Activated naive CD8-positive, alpha-beta T cell (primary cell): ENCODE measurements around the gene TMEM63A.

ENCODE experiments used
- H3K27ac Mint-ChIP-seq: one replicate; pipeline ENCODE4 v1.8.0; 2021; ENCODE audit warnings: mixed read lengths
- H3K27me3 Mint-ChIP-seq: one replicate; pipeline ENCODE4 v1.8.0; 2021; ENCODE audit warnings: mixed read lengths
- H3K36me3 Mint-ChIP-seq: one replicate; pipeline ENCODE4 v1.8.0; 2021; ENCODE audit warnings: mixed read lengths
- H3K4me1 Mint-ChIP-seq: one replicate; pipeline ENCODE4 v1.8.0; 2021; ENCODE audit warnings: low read depth, mixed read lengths
- H3K4me3 Mint-ChIP-seq: one replicate; pipeline ENCODE4 v1.8.0; 2021; ENCODE audit warnings: mild to moderate bottlenecking, mixed read lengths
- H3K9me3 Mint-ChIP-seq: one replicate; pipeline ENCODE4 v1.8.0; 2021; ENCODE audit warnings: low read depth, mixed read lengths

Gene TMEM63A

DNA sequence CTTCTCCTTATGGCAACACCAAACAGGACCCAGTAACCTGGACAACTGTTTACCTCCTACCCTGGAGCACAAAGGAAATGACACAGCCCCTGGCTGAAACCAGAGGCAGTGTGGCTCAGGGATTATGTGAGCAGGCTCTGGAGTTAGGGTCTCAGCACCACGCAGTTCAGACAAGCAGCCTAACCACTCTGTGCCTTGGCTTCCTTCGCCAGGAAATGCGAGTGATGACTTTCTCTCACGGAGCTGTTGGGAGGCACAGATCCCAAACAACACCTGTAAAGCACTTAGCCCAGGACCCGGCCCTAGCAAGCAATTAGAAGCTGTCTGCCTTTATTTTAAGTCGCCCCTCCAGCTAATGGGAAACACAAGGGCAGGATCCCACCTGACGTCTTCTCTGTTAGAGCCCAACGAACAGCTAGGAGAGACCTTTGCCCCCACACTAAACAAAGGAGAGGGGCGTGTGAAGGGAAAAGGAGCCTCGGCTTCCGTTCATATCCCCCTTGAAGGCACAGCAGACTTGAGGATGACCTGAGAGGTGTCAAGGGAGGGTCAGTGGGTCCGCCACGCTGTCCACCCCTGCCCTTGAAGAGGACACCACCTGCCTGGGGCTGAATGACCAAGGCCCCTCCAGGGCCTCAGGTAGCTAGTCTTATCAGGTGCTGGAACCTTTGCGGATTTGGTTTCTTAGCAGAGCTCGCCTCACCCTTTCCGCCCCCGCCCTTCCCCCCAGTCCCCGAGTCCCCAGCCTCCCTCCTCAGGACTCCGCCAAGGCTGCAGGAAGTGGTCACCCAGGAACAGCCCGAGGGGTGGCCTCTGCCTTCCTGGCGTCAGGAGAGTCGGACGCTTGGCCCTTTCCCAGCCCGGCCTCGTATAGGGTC is 860 bp downstream of the TMEM63A start:
- H3K27ac Mint-ChIP-seq = peak overlapping the region; percentile 81
- H3K36me3 Mint-ChIP-seq = peaks cover under 1% of the 10 kb centered on the region
- peaks cover 57% of the 10 kb centered on the region for H3K4me1 Mint-ChIP-seq
- H3K9me3 Mint-ChIP-seq = no peaks in the 10 kb centered on the region
- H3K27me3 Mint-ChIP-seq = no peaks in the 10 kb centered on the region
- H3K4me3 Mint-ChIP-seq = peak overlapping the region; percentile 90

DNA sequence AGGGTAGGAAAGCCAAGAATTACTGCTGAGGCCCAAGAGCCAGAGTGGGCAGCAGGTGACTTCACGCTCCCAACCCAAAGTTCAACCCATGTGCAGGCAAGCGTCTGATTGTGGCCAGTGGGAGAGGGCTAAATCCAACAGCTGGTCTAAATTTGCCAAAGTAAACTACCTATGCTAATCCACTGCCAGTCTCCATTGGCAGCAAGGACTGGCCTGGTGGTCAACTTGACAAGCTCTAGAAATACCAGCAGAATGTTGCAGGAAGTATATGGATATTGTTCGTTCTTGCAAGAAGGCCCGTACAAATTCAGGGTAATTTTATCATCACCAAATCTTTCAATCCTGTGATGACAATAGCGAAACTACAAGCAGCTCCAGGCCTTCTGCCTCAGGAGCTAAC is 1.5 kb downstream of the TMEM63A start:
- peaks cover 63% of the 10 kb centered on the region for H3K4me1 Mint-ChIP-seq
- H3K27ac Mint-ChIP-seq = peak overlapping the region; percentile 81
- H3K27me3 Mint-ChIP-seq = no peaks in the 10 kb centered on the region
- H3K4me3 Mint-ChIP-seq = peak overlapping the region; percentile 90
- peaks cover 2% of the 10 kb centered on the region for H3K36me3 Mint-ChIP-seq
- H3K9me3 Mint-ChIP-seq = no peaks in the 10 kb centered on the region

DNA sequence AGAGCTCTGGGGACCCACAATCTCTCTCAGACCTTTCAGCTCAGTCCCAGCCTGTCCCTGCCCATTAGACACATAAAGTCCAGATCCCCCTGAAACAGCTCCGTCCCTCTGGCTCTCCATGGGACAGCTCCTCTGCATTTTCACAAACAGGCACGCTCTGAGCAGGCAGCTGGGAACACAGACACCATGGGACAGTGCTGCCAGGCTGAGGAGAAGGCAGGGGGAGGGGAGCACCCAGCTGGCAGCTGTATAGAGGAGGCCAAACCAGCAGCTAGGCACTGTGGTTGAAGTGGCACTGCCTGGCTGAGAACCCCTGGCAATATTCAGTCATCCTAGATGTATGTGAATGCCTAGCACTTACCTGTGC is 2.0 kb downstream of the TMEM63A start:
- peaks cover 68% of the 10 kb centered on the region for H3K4me1 Mint-ChIP-seq
- peak overlapping the region; percentile 90 for H3K4me3 Mint-ChIP-seq
- no peaks in the 10 kb centered on the region for H3K9me3 Mint-ChIP-seq
- peak overlapping the region; percentile 12 for H3K27ac Mint-ChIP-seq
- H3K27me3 Mint-ChIP-seq = no peaks in the 10 kb centered on the region
- H3K36me3 Mint-ChIP-seq = peaks cover 2% of the 10 kb centered on the region

DNA sequence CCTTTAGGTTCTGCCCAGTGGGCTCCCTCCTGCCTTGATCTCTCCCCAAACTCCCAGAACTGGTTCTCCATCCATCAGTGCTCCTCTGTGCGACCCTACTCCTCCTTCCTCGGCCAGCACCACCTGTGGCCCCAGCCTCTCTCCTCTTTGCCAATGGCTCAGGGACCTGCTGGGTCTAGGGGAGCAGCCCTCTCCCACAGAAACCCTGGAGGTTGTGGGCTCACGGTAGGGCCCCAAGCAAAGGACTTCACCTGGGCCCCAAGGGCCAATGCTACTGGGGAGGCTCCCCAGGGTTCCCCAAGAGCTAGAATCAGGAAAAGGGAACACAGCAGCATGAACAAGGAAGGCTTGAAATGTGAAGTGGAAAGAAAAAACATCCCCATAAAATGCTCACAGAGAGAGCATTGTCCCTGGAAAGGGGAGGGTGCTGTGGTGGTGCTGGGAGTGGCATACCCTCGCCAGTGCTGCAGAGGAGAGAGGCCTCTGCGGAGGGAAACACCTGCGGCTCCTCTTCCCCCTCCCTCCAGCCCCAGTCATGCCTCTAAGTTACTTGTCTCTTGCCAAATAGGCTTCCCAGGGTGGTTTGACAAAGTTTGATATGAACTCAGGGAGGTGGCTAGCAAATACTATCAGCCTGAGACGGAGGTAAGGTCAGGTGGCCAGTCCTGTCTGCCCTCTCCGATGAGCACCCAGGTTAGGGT is 2.5 kb downstream of the TMEM63A start:
- Mint-ChIP-seq H3K27ac (peak overlapping the region; percentile 68), H3K36me3 (peaks cover 2% of the 10 kb centered on the region), H3K4me3 (peak overlapping the region; percentile 90), H3K9me3 (no peaks in the 10 kb centered on the region), H3K4me1 (peaks cover 70% of the 10 kb centered on the region), H3K27me3 (no peaks in the 10 kb centered on the region)

DNA sequence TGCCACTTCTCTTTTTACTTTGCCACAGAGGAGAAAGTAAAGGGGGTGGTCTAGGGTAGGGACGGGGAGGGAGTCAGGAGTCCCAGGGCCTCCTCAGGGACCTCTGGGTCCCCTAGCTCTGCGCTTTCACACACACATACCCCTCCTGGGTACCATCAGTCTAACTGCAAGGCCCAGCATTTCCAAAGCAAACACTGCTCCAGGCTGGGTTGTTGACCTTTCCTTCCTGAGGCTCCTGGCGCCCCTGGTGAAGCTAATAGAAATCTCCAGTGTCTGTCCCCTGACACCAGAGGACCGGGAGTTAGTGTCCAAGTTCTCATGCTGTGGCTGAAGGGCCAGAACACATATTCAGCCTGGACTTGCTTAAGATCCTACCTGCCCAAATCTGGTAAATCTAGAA is 3.9 kb downstream of the TMEM63A start:
- peak overlapping the region; percentile 47 for H3K4me3 Mint-ChIP-seq
- no peaks in the 10 kb centered on the region for H3K9me3 Mint-ChIP-seq
- peaks cover 69% of the 10 kb centered on the region for H3K4me1 Mint-ChIP-seq
- H3K27ac Mint-ChIP-seq = peak overlapping the region; percentile 66
- H3K36me3 Mint-ChIP-seq = peaks cover 2% of the 10 kb centered on the region
- H3K27me3 Mint-ChIP-seq = no peaks in the 10 kb centered on the region

DNA sequence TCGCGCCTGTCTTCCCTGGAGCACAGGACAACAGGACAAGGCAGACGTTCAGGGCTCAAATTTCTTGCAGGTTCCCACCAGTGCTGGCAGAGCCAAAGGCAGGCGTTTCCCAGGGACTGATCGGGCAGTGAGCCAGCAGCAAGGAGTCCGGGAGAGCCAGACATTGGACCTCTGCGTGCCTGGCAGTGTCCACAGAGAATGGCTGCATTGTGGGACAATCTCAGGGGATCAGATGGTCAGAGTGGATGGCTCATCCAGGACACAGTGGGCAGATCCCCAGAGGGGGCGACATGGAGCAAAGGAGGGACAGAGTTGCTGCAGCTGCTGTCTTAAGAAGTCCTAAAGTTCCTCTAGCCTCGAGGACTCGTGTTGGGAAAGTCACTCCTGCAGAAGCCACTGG is 4.6 kb downstream of the TMEM63A start:
- Mint-ChIP-seq H3K9me3 (no peaks in the 10 kb centered on the region), H3K27me3 (no peaks in the 10 kb centered on the region), H3K4me1 (peaks cover 71% of the 10 kb centered on the region), H3K36me3 (peaks cover 2% of the 10 kb centered on the region), H3K4me3 (peak overlapping the region; percentile 72), H3K27ac (peak overlapping the region; percentile 70)

DNA sequence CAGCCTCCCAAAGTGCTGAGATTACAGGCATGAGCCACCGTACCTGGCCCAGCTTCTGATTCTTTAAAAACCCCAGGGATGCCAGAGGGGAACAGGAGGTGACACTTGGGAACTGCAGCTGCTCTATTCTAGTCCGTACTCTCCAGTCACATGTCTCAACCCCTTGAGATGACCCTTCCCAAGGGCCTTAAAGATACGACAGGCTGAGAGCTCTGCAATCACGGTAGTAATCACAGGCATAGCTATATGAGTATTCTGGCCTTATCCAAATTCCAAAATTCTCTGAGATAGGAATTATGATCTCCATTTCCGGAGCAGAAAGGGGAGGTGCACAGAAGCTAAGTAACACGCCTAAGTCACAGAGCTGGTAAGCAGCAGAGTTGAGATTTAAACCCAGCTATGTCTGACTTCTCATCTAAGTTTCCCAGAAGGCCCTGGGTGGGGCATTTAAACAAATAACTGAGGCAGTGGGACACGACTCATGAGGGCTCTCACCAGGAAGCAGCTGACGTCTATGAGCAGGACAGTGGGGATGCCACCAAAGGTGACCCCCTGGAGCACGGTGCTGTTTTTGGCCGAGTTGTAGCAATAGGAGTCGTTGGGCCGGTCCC is 5.2 kb downstream of the TMEM63A start:
- H3K36me3 Mint-ChIP-seq = peaks cover 2% of the 10 kb centered on the region
- H3K9me3 Mint-ChIP-seq = no peaks in the 10 kb centered on the region
- no peak overlapping the region for H3K4me3 Mint-ChIP-seq
- no peak overlapping the region for H3K27ac Mint-ChIP-seq
- peaks cover 72% of the 10 kb centered on the region for H3K4me1 Mint-ChIP-seq
- H3K27me3 Mint-ChIP-seq = no peaks in the 10 kb centered on the region

DNA sequence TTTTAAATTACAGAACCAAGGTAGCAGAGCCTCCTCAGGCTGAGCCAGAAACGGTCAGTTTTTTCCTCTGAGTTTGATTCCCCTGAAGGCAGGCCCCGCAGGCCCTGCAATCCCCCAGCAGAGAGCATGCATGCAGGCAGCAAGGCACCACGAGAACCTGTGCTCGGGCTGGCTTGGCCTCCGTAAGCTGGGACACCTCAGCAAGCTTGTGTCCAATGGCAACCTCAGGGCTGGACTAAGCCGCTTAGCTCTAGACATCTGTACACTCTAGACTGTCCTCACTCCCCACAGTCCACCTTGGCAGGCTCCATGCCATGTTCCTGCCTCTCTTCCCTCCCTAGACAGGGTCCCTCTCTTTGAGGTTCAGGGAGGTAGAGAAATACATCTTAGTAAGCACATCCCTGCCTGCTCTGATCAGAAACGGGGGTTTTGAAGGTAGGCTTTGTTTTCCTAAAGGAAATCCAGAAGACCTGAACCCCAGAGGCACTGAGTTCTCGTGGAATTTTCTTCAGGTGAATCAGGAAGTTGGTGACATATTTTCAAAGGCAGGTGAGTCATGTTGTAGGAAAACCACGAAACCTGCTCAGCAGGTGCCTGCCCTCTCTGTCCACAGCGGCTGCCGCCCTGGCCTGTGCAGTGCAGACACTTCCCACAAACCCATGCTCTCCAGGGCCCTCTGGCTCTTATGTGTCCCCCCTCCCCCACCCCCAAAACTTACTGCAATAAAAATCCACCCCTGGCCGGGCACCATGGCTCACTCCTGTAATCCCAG is 7.0 kb downstream of the TMEM63A start:
- Mint-ChIP-seq H3K27me3 (no peaks in the 10 kb centered on the region), H3K27ac (peak overlapping the region; percentile 50), H3K9me3 (no peaks in the 10 kb centered on the region), H3K4me1 (peaks cover 65% of the 10 kb centered on the region), H3K36me3 (peaks cover 2% of the 10 kb centered on the region), H3K4me3 (peak overlapping the region; percentile 17)

DNA sequence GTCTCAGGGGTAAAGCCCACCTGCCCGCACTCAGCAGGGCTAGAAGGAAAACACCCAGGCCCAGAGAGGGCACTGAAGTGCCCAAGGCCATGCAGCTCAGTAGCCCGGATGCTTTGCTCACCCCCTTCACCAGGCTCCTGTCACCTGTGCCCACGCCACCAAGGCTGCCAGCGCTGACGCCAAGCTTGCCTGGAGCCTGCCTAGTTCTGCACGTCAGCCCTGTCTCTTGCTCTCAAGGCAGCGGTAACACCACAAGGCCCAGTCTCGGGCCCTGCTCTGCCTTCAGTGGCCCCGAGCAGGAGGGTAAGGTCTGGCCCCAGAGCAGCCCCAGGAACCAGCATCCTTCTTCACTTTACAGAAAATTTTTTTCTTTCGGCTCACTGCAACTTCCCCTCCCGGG is 7.7 kb downstream of the TMEM63A start:
- H3K4me1 Mint-ChIP-seq = peaks cover 57% of the 10 kb centered on the region

DNA sequence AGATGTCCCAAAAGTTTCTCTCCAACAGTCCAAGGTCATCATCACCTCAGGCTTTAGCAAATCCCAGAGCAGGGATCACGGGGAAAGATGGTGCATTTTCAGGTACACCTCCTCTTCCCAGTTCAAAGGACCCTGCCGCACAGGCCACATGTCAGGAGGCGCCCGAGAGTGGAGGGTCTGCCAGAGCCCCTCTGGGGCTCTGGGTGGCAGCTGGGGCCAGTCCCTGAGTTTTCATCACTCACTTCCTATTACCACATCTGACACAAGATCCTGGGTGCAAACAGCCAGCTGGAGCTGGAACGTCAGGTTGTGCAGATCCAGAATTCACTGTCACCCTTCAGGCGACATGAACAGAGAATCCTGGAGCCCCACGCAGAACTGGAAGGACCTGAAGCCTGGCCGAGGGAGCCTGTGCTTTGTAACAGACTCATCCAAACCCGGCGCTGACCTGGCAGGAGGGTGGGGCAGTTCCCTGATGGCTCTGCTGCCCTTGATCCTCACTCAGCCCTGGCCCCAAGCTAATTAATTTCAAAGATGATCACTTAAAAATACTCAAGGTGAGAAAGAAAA is 8.8 kb downstream of the TMEM63A start:
- Mint-ChIP-seq H3K4me1 (peaks cover 50% of the 10 kb centered on the region), H3K9me3 (no peaks in the 10 kb centered on the region), H3K4me3 (no peak overlapping the region), H3K27ac (peak overlapping the region; percentile 69), H3K27me3 (no peaks in the 10 kb centered on the region), H3K36me3 (peaks cover 4% of the 10 kb centered on the region)

More for the DNA sequence above, 7.7 kb downstream of the TMEM63A start:
- no peak overlapping the region for H3K4me3 Mint-ChIP-seq
- no peak overlapping the region for H3K27ac Mint-ChIP-seq
- no peaks in the 10 kb centered on the region for H3K27me3 Mint-ChIP-seq
- H3K9me3 Mint-ChIP-seq = no peaks in the 10 kb centered on the region
- H3K36me3 Mint-ChIP-seq = peaks cover 2% of the 10 kb centered on the region

DNA sequence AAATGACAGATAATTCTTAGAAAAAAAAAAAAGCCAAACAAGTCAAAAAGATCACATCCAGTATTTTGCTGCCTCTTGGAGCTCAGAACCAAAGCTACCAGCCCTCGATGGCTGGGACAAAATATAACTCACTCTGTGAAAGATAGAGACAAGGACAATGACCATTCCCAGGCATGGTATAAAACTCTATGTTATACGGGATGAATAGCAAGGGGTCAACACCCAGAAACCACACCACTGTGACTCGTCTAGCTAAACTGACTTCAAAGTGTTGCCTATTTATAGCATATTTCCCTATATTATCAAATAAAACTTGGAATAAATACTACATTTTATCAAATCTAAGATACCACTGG is 10.1 kb downstream of the TMEM63A start:
- H3K9me3 Mint-ChIP-seq = no peaks in the 10 kb centered on the region
- peaks cover 4% of the 10 kb centered on the region for H3K36me3 Mint-ChIP-seq
- peak overlapping the region; percentile 69 for H3K27ac Mint-ChIP-seq
- H3K4me3 Mint-ChIP-seq = no peak overlapping the region
- no peaks in the 10 kb centered on the region for H3K27me3 Mint-ChIP-seq
- H3K4me1 Mint-ChIP-seq = peaks cover 50% of the 10 kb centered on the region

DNA sequence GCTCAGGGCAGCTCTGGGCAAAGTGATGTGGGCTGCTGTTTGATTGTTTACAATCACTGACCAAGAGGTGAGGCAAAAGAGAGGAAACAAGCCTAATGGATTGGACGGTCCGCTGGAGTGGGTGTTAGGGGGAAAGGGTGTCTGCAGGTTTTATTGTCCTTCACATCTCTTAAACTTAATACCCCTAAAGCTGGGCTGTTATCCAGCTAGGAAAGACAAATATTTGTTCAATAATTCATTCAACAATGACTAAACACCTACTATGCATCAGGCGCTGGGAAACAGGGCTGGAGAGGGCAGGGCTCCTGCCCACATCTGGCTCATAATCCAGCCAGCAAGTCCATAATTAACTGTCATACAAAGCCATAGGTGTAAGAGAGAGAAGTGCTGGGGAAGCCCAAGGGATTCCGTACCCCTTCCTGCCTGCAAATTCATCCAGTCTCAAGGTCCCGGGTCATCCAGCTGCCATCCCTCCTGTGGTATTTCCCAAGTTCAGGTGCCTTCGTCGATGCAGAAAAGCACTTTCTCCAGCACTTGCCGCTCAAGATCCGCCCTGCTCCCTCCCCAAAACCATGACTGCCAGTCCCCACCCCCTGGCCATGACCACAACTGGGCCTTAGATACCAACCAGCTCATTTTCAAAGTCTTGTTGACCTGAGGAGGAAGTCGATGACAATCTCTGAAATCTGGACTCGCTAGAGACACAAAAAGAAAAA is 10.7 kb downstream of the TMEM63A start:
- no peak overlapping the region for H3K4me3 Mint-ChIP-seq
- H3K27me3 Mint-ChIP-seq = no peaks in the 10 kb centered on the region
- H3K27ac Mint-ChIP-seq = peak overlapping the region; percentile 69
- H3K36me3 Mint-ChIP-seq = peaks cover 4% of the 10 kb centered on the region
- peaks cover 52% of the 10 kb centered on the region for H3K4me1 Mint-ChIP-seq
- no peaks in the 10 kb centered on the region for H3K9me3 Mint-ChIP-seq

DNA sequence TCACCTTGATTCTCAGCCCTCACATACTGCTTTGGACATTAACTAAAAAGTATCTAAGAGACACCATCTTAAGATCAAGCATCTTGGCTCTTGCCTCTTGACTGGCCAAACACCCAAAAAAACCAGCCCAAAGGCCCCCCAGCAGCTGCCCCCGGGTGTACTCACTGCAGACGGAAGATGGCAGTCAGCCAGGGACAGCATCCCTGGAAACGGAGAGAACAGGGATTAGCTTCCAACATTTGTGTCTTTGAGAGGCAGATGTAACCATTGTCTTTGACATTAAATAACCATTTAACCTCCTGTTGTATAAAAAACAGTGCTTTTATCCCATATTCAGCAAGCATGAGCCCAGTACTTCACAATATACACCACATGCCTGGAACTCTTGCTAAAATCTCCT is 11.3 kb downstream of the TMEM63A start:
- peaks cover 2% of the 10 kb centered on the region for H3K36me3 Mint-ChIP-seq
- H3K4me1 Mint-ChIP-seq = peaks cover 52% of the 10 kb centered on the region
- no peak overlapping the region for H3K4me3 Mint-ChIP-seq
- H3K9me3 Mint-ChIP-seq = no peaks in the 10 kb centered on the region
- H3K27me3 Mint-ChIP-seq = no peaks in the 10 kb centered on the region
- peak overlapping the region; percentile 16 for H3K27ac Mint-ChIP-seq
